ENCODE results near the gene WASHC2A.
A peak's percentile ranks its signal among the peaks of the same experiment; 100 is the strongest.
"Not testable (repeated sequence)": the region's sequence is repeated elsewhere in the genome, so short reads cannot be mapped to it uniquely, and the experiment has no call there.

The WASHC2A gene

DNA sequence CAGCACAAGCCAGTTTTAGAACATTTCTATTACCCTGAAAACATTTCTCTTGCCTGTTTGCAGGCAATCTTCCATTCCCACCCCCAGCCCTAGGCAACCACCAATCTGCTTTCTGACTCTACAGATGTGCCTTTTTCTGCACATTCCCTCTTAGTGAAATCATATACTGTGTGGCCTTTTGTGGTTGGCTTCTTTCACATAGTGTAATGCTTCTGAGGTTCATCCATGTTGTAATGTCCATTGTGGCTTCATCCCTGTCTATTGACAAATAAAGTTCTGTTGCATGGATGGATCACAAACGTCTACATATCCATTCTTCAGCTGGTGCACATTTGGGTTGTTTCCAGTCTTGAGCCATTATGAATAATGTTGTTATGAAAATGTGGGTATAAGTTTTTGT lies 77.8 kb downstream of the WASHC2A start:
- H3K14ac ChIP-seq (ENCODE audit: low read length); H3K79me2 ChIP-seq (ENCODE audit: control insufficient read depth, insufficient read depth, low read length, poor library complexity); H3K23ac ChIP-seq (ENCODE audit: low read length); DNase-seq; H3K79me1 ChIP-seq (ENCODE audit: low read length); H3K27me3 ChIP-seq (ENCODE audit: insufficient read depth, low read length); H2BK5ac ChIP-seq (ENCODE audit: low read depth, low read length, poor library complexity); H3K18ac ChIP-seq (ENCODE audit: low read length); H3K36me3 ChIP-seq (ENCODE audit: control insufficient read depth in 1 of 2, insufficient read depth in 2 of 2, low read length in 2 of 2); H2BK12ac ChIP-seq (ENCODE audit: low read length); H2AK5ac ChIP-seq (ENCODE audit: low read length); H4K91ac ChIP-seq (ENCODE audit: low read depth, low read length); H3K27ac ChIP-seq (ENCODE audit: low read depth, low read length); H3K4me1 ChIP-seq (ENCODE audit: control insufficient read depth in 1 of 2, insufficient read depth in 2 of 2, low read length in 2 of 2); H3K4ac ChIP-seq (ENCODE audit: low read depth, low read length); H3K9me3 ChIP-seq (ENCODE audit: insufficient read depth, low read depth, low read length); H3K4me2 ChIP-seq (ENCODE audit: low read length); H2BK120ac ChIP-seq (ENCODE audit: insufficient read depth, low read length, poor library complexity); H4K12ac ChIP-seq (ENCODE audit: low read depth, low read length); H3K9ac ChIP-seq (ENCODE audit: low read length); H2AFZ ChIP-seq (ENCODE audit: insufficient read depth, low read length, poor library complexity); H3K4me3 ChIP-seq (ENCODE audit: low read depth, low read length); H4K8ac ChIP-seq (ENCODE audit: low read depth, low read length): not testable (repeated sequence)
- no CpG with 5 or more reads among the region's 1 CpG for WGBS (ENCODE audit: extremely low coverage, insufficient coverage, insufficient read length)

DNA sequence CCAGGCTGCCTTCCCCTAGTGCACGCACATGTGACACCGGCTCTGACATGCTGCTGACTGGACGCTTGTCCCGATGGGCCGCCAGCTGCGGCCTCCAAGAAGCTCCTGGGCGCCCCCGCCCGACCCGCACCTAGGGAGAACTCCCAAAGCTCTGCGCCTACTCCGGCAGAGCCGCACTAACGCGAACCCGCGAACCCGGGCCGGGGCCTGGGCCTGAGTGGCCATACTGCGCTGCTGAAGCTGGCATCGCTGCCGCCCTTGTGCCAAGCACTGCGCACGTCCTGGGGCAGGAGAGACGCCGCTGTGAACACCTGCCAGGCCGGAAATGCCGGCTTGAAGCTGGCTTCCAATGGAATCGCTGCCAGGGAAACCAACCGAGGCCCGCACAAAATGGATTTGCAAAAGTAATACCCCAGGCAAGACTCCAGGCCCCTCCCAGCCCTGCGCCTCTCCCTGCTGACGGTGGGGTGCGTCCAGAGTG lies 85.1 kb downstream of the WASHC2A start:
- H4K91ac ChIP-seq (ENCODE audit: low read depth, low read length), result no peak overlapping the region
- H4K8ac ChIP-seq (ENCODE audit: low read depth, low read length), result no peak overlapping the region
- H2BK5ac ChIP-seq (ENCODE audit: low read depth, low read length, poor library complexity), result no peak overlapping the region
- no peaks in the 10 kb centered on the region for H3K9me3 ChIP-seq (ENCODE audit: insufficient read depth, low read depth, low read length)
- no peak overlapping the region for H3K9ac ChIP-seq (ENCODE audit: low read length)
- H3K14ac ChIP-seq (ENCODE audit: low read length), result no peak overlapping the region
- H3K23ac ChIP-seq (ENCODE audit: low read length), result no peak overlapping the region
- no peak overlapping the region for H3K4ac ChIP-seq (ENCODE audit: low read depth, low read length)
- H3K79me1 ChIP-seq (ENCODE audit: low read length), result no peaks in the 10 kb centered on the region
- WGBS (ENCODE audit: extremely low coverage, insufficient coverage, insufficient read length), result no CpG with 5 or more reads among the region's 34 CpGs
- H3K79me2 ChIP-seq (ENCODE audit: control insufficient read depth, insufficient read depth, low read length, poor library complexity), result no peaks in the 10 kb centered on the region
- no peak overlapping the region for H2AFZ ChIP-seq (ENCODE audit: insufficient read depth, low read length, poor library complexity)
- H2AK5ac ChIP-seq (ENCODE audit: low read length), result no peak overlapping the region
- no peak overlapping the region for H3K4me3 ChIP-seq (ENCODE audit: low read depth, low read length)
- H4K12ac ChIP-seq (ENCODE audit: low read depth, low read length), result no peak overlapping the region
- H3K18ac ChIP-seq (ENCODE audit: low read length), result no peak overlapping the region
- H3K4me1 ChIP-seq (ENCODE audit: control insufficient read depth in 1 of 2, insufficient read depth in 2 of 2, low read length in 2 of 2), result no peaks in the 10 kb centered on the region
- H3K27ac ChIP-seq (ENCODE audit: low read depth, low read length), result no peak overlapping the region
- no peaks in the 10 kb centered on the region for H3K27me3 ChIP-seq (ENCODE audit: insufficient read depth, low read length)
- no peaks in the 10 kb centered on the region for H3K36me3 ChIP-seq (ENCODE audit: control insufficient read depth in 1 of 2, insufficient read depth in 2 of 2, low read length in 2 of 2)
- H2BK12ac ChIP-seq (ENCODE audit: low read length), result no peak overlapping the region
- DNase-seq, result no peak
- no peak overlapping the region for H2BK120ac ChIP-seq (ENCODE audit: insufficient read depth, low read length, poor library complexity)
- peak overlapping the region; percentile 12 for H3K4me2 ChIP-seq (ENCODE audit: low read length)

DNA sequence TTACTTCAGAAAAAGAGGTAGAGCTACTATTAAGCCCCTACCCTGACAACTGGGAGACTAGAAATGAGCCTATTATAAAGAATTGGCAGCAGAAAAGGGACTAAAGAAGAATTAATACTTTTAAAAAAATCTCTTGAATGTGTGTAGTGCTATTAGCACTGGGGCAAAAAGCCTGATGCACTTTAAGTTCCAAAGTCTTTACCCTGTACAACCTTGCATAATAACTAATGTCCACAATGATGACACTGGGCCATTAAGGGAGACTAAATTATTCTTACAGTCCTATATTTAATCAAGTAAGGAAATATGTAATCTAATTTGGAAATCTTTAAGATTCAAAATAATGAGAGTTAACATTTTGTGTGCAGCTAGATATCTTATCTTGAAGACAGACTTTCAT lies 90.1 kb downstream of the WASHC2A start:
- H3K9ac ChIP-seq (ENCODE audit: low read length); H2BK120ac ChIP-seq (ENCODE audit: insufficient read depth, low read length, poor library complexity); DNase-seq; H3K18ac ChIP-seq (ENCODE audit: low read length); H2BK5ac ChIP-seq (ENCODE audit: low read depth, low read length, poor library complexity); H3K9me3 ChIP-seq (ENCODE audit: insufficient read depth, low read depth, low read length); H3K4me1 ChIP-seq (ENCODE audit: control insufficient read depth in 1 of 2, insufficient read depth in 2 of 2, low read length in 2 of 2); H2AK5ac ChIP-seq (ENCODE audit: low read length); H2AFZ ChIP-seq (ENCODE audit: insufficient read depth, low read length, poor library complexity); H4K91ac ChIP-seq (ENCODE audit: low read depth, low read length); H3K14ac ChIP-seq (ENCODE audit: low read length); H3K4me2 ChIP-seq (ENCODE audit: low read length); H3K79me2 ChIP-seq (ENCODE audit: control insufficient read depth, insufficient read depth, low read length, poor library complexity); H3K23ac ChIP-seq (ENCODE audit: low read length); H3K27ac ChIP-seq (ENCODE audit: low read depth, low read length); H2BK12ac ChIP-seq (ENCODE audit: low read length); H3K4ac ChIP-seq (ENCODE audit: low read depth, low read length); H3K79me1 ChIP-seq (ENCODE audit: low read length); H4K8ac ChIP-seq (ENCODE audit: low read depth, low read length); H3K4me3 ChIP-seq (ENCODE audit: low read depth, low read length); H3K36me3 ChIP-seq (ENCODE audit: control insufficient read depth in 1 of 2, insufficient read depth in 2 of 2, low read length in 2 of 2); H4K12ac ChIP-seq (ENCODE audit: low read depth, low read length); H3K27me3 ChIP-seq (ENCODE audit: insufficient read depth, low read length): not testable (repeated sequence)

DNA sequence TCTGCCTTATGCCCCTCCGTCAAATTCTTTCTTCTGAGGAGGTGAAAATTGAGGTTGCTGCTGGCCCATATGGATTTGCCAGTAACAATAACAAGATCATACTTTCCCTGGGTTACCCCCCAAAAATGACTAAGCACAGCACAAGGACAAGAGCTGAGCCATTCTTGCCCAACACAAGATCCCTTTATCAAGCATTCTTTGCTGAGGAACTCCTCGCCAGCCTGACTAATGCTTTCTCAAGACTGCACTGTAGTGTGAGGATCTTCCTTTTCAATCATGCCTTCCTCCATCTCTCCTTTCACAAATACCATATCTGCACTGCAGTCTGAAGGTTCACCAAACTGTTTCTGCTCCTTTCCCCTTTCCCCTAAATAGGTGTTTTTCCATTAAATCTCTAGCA lies 92.1 kb downstream of the WASHC2A start:
- DNase-seq, result not testable (repeated sequence)

More for the DNA sequence above, 92.1 kb downstream of the WASHC2A start:
- no CpG with 5 or more reads among the region's 2 CpGs for WGBS (ENCODE audit: extremely low coverage, insufficient coverage, insufficient read length)
- H4K8ac ChIP-seq (ENCODE audit: low read depth, low read length); H3K14ac ChIP-seq (ENCODE audit: low read length); H2BK12ac ChIP-seq (ENCODE audit: low read length); H3K4me1 ChIP-seq (ENCODE audit: control insufficient read depth in 1 of 2, insufficient read depth in 2 of 2, low read length in 2 of 2); H2BK120ac ChIP-seq (ENCODE audit: insufficient read depth, low read length, poor library complexity); H4K91ac ChIP-seq (ENCODE audit: low read depth, low read length); H3K23ac ChIP-seq (ENCODE audit: low read length); H4K12ac ChIP-seq (ENCODE audit: low read depth, low read length); H3K4ac ChIP-seq (ENCODE audit: low read depth, low read length); H3K36me3 ChIP-seq (ENCODE audit: control insufficient read depth in 1 of 2, insufficient read depth in 2 of 2, low read length in 2 of 2); H3K27me3 ChIP-seq (ENCODE audit: insufficient read depth, low read length); H3K18ac ChIP-seq (ENCODE audit: low read length); H2AFZ ChIP-seq (ENCODE audit: insufficient read depth, low read length, poor library complexity); H3K9me3 ChIP-seq (ENCODE audit: insufficient read depth, low read depth, low read length); H2AK5ac ChIP-seq (ENCODE audit: low read length); H2BK5ac ChIP-seq (ENCODE audit: low read depth, low read length, poor library complexity); H3K4me3 ChIP-seq (ENCODE audit: low read depth, low read length); H3K79me1 ChIP-seq (ENCODE audit: low read length); H3K9ac ChIP-seq (ENCODE audit: low read length); H3K79me2 ChIP-seq (ENCODE audit: control insufficient read depth, insufficient read depth, low read length, poor library complexity); H3K4me2 ChIP-seq (ENCODE audit: low read length); H3K27ac ChIP-seq (ENCODE audit: low read depth, low read length): not testable (repeated sequence)

All from trophoblast cell (in vitro differentiated cells and primary cell).